ENCODE measurements around the gene KRT80. TPM values are rescaled to one million over a fixed set of nuclear protein-coding genes. Genes with fewer than 3 reads are reported as not detected.
A peak's percentile ranks its signal among the peaks of the same experiment; 100 is the strongest.

Gene KRT80
- total RNA-seq, 4 donors from 2014 or later, result 78.6 to 293 (median 185) TPM

GRCh38 chr12:52151837-52152783 is 39.7 kb downstream of the KRT80 start:
- whole genome bisulfite sequencing, result 10% methylated on average over 6 of the region's 63 CpGs
- H3K9me3 ChIP-seq, result no peaks in the 10 kb centered on the region
- peak overlapping the region; percentile 99 for H3K27ac ChIP-seq
- H3K36me3 ChIP-seq, result no peaks in the 10 kb centered on the region
- TF ChIP-seq POLR2A (IDR thresholded peaks at IDR 0.05) (no peak), EP300 (IDR thresholded peaks at IDR 0.05) (no peak), POLR2AphosphoS5 (IDR thresholded peaks at IDR 0.05) (peak in 2 of 3 donors; percentile 48 to 66)
- TF ChIP-seq, protein P1, sequence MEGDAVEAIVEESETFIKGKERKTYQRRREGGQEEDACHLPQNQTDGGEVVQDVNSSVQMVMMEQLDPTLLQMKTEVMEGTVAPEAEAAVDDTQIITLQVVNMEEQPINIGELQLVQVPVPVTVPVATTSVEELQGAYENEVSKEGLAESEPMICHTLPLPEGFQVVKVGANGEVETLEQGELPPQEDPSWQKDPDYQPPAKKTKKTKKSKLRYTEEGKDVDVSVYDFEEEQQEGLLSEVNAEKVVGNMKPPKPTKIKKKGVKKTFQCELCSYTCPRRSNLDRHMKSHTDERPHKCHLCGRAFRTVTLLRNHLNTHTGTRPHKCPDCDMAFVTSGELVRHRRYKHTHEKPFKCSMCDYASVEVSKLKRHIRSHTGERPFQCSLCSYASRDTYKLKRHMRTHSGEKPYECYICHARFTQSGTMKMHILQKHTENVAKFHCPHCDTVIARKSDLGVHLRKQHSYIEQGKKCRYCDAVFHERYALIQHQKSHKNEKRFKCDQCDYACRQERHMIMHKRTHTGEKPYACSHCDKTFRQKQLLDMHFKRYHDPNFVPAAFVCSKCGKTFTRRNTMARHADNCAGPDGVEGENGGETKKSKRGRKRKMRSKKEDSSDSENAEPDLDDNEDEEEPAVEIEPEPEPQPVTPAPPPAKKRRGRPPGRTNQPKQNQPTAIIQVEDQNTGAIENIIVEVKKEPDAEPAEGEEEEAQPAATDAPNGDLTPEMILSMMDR (IDR thresholded peaks at IDR 0.05), result peak; percentile 83 to 97
- H3K4me1 ChIP-seq, result peaks cover 86% of the 10 kb centered on the region
- no peaks in the 10 kb centered on the region for H3K27me3 ChIP-seq
- peak; percentile 91 to 93 for DNase-seq (ENCODE audit: low spot score in 2 of 2)
- H3K4me3 ChIP-seq, result peak overlapping the region; percentile 47

- Histone ChIP-seq H3K27ac (peak overlapping the region; percentile 99), H3K36me3 (no peaks in the 10 kb centered on the region), H3K9me3 (no peaks in the 10 kb centered on the region), H3K4me1 (peaks cover 86% of the 10 kb centered on the region), H3K4me3 (no peak overlapping the region), H3K27me3 (no peaks in the 10 kb centered on the region)
- TF ChIP-seq POLR2AphosphoS5 (IDR thresholded peaks at IDR 0.05), result no peak
- no peak for TF ChIP-seq POLR2A (IDR thresholded peaks at IDR 0.05)
- TF ChIP-seq, protein P1 (IDR thresholded peaks at IDR 0.05), result no peak
- no peak for TF ChIP-seq EP300 (IDR thresholded peaks at IDR 0.05)
- WGBS, result 64% methylated on average over 7 of the region's 10 CpGs
- no peak for DNase-seq (ENCODE audit: low spot score in 2 of 2)
These were observed 40.5 kb downstream of the KRT80 start for GRCh38 chr12:52151153-52151836.

- TF ChIP-seq, protein P1 (IDR thresholded peaks at IDR 0.05), result no peak
- no peak for TF ChIP-seq EP300 (IDR thresholded peaks at IDR 0.05)
- TF ChIP-seq POLR2A (IDR thresholded peaks at IDR 0.05), result no peak
- no peak for TF ChIP-seq POLR2AphosphoS5 (IDR thresholded peaks at IDR 0.05)
- H3K4me3 ChIP-seq, result no peak overlapping the region
- no peaks in the 10 kb centered on the region for H3K27me3 ChIP-seq
- no peaks in the 10 kb centered on the region for H3K36me3 ChIP-seq
- DNase-seq (ENCODE audit: low spot score in 2 of 2), result no peak
- peaks cover 89% of the 10 kb centered on the region for H3K4me1 ChIP-seq
- peak overlapping the region; percentile 99 for H3K27ac ChIP-seq
- WGBS, result 58% methylated on average over 2 of the region's 5 CpGs
- H3K9me3 ChIP-seq, result no peaks in the 10 kb centered on the region
These were observed 42.1 kb downstream of the KRT80 start for GRCh38 chr12:52149651-52150241.

- no peak overlapping the region for H3K4me3 ChIP-seq
- peaks cover 94% of the 10 kb centered on the region for H3K4me1 ChIP-seq
- H3K9me3 ChIP-seq, result no peaks in the 10 kb centered on the region
- no peaks in the 10 kb centered on the region for H3K36me3 ChIP-seq
- no peak for TF ChIP-seq EP300 (IDR thresholded peaks at IDR 0.05)
- no peak for TF ChIP-seq POLR2AphosphoS5 (IDR thresholded peaks at IDR 0.05)
- TF ChIP-seq POLR2A (IDR thresholded peaks at IDR 0.05), result no peak
- TF ChIP-seq, protein P1 (IDR thresholded peaks at IDR 0.05), result no peak
- no peaks in the 10 kb centered on the region for H3K27me3 ChIP-seq
- peak overlapping the region; percentile 99 for H3K27ac ChIP-seq
- WGBS, result 27% methylated on average over 6 of the region's 6 CpGs
- no peak for DNase-seq (ENCODE audit: low spot score in 2 of 2)
These were observed 42.6 kb downstream of the KRT80 start for GRCh38 chr12:52149182-52149641.

All from suprapubic skin (tissue), 4 donors.